ENCODE measurements around the gene ZBTB7A. TPM values are rescaled to one million over a fixed set of nuclear protein-coding genes. Genes with fewer than 3 reads are reported as not detected.

Gene ZBTB7A
- total RNA-seq, 1 donor from 2014 or later, result 7.1 TPM

GRCh38 chr19:4054441-4055208, 12.1 kb downstream of the ZBTB7A start:
- DNase-seq (ENCODE audit: low read depth in 2 of 2), result no peak

GRCh38 chr19:4053423-4054324, 13.0 kb downstream of the ZBTB7A start:
- no peak for DNase-seq (ENCODE audit: low read depth in 2 of 2)

GRCh38 chr19:4052993-4053422, 13.7 kb downstream of the ZBTB7A start:
- DNase-seq (ENCODE audit: low read depth in 2 of 2), result no peak

GRCh38 chr19:4052114-4052992, 14.3 kb downstream of the ZBTB7A start:
- peak in 1 of 2 donors; percentile 65 for DNase-seq (ENCODE audit: low read depth in 2 of 2)

GRCh38 chr19:4051175-4052101, 15.3 kb downstream of the ZBTB7A start:
- no peak for DNase-seq (ENCODE audit: low read depth in 2 of 2)

GRCh38 chr19:4049432-4049831, 17.3 kb downstream of the ZBTB7A start:
- DNase-seq (ENCODE audit: low read depth in 2 of 2), result no peak

- DNase-seq (ENCODE audit: low read depth in 2 of 2), result no peak
Observed at GRCh38 chr19:4046946-4047683, 19.6 kb downstream of the ZBTB7A start.

GRCh38 chr19:4046362-4046691, 20.4 kb downstream of the ZBTB7A start:
- no peak for DNase-seq (ENCODE audit: low read depth in 2 of 2)

GRCh38 chr19:4045597-4046361, 20.9 kb downstream of the ZBTB7A start:
- no peak for DNase-seq (ENCODE audit: low read depth in 2 of 2)

- no peak for DNase-seq (ENCODE audit: low read depth in 2 of 2)
Observed at GRCh38 chr19:4044990-4045465, 21.7 kb downstream of the ZBTB7A start.

- DNase-seq (ENCODE audit: low read depth in 2 of 2), result no peak
Observed at GRCh38 chr19:4043966-4044715, 22.6 kb downstream of the ZBTB7A start.

- DNase-seq (ENCODE audit: low read depth in 2 of 2), result no peak
Observed at GRCh38 chr19:4043401-4043800, 23.3 kb downstream of the ZBTB7A start.

- no peak for DNase-seq (ENCODE audit: low read depth in 2 of 2)
Observed at GRCh38 chr19:4042731-4043082, 24.0 kb downstream of the ZBTB7A start.

- no peak for DNase-seq (ENCODE audit: low read depth in 2 of 2)
Observed at GRCh38 chr19:4042064-4042730, 24.5 kb downstream of the ZBTB7A start.

GRCh38 chr19:4038661-4039423, 27.9 kb downstream of the ZBTB7A start:
- peak in 1 of 2 donors; percentile 43 for DNase-seq (ENCODE audit: low read depth in 2 of 2)

- DNase-seq (ENCODE audit: low read depth in 2 of 2), result no peak
Observed at GRCh38 chr19:4038057-4038456, 28.6 kb downstream of the ZBTB7A start.
